ENCODE results near the gene KDM4C.

Gene KDM4C

DNA sequence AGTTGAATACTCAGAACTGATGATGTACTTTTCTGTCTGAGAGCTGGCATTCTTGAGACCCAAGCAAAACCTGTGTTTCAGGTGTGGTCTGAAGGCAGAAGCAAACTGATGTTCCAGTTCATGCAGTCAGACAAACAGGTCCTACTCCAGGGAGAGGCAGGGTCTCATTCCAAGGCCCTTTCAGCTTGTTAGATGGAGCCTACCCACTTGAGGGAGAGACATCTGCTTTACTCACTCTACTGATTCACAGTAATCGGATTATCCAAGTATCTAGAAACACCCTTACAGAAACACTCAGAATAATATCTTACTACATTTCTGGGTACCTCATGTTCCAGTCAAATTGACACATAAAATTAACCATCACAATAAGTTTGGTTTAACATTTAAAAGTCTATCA, 207.8 kb downstream of the KDM4C start:
- DNase-seq (ENCODE audit: low read depth in 2 of 2, low spot score in 1 of 2): no peak

DNA sequence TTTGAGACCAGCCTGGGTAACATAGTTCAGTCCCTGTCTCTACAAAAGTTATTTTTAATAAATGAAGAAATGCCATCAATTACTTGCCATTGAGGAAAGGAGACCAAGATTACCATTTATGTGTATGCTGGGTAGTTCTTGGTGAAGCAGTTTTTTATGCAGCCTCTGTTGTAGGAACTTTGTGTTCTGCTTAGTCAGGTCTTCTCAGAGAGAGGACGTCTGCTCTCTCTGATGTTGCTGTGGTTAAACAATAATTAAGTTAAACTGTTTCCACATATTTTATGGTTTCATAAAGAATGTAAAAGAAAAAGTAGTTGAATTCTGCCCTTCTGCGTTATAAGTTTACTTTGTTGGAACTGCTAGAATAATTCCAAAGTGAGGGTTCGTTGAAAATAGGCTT, 210.5 kb downstream of the KDM4C start:
- DNase-seq (ENCODE audit: low read depth in 2 of 2, low spot score in 1 of 2): no peak

DNA sequence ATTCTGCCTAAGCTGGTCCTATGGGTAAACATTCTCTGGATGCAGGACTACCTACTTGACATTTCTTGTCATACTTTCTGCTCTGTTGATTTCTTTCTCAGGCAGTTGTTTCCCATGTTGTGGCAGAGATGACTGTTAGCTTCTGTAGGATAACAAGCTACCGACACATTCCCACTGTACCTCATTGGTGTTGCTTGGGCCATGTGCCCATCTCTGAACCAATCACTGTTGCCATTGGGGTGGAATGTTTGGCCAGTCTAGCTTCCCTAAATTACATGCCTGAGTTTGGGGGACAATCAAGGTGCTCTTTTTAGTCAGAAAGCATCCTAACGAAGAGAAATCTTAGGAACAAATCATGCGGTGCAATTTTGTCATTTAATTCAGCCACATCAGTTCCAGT, 212.0 kb downstream of the KDM4C start:
- DNase-seq (ENCODE audit: low read depth in 2 of 2, low spot score in 1 of 2): no peak

GRCh38 chr9:6973089-6973488, 215.3 kb downstream of the KDM4C start:
- no peak for DNase-seq (ENCODE audit: low read depth in 2 of 2, low spot score in 1 of 2)

DNA sequence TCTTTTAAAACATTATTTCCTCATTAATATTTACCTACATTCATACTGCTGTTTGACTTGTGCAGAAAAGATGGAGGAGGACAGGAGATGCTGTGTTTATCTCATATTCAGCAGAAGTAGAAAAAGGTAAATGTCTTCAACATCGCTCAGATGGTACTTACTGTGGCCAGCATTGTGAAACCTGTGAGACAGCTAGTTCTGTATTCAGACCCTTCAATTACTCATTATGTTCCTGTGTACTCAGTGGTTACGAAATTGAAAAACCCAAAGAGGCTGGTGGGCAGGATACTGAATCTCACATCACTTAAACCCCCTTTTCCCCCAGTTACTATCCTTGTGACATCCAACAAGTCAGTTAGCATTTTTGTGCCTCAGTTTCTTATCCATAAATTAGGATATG, 216.0 kb downstream of the KDM4C start:
- no peak for DNase-seq (ENCODE audit: low read depth in 2 of 2, low spot score in 1 of 2)

- no peak for DNase-seq (ENCODE audit: low read depth in 2 of 2, low spot score in 1 of 2)
These were observed 217.4 kb downstream of the KDM4C start for GRCh38 chr9:6975198-6975597.

- DNase-seq (ENCODE audit: low read depth in 2 of 2, low spot score in 1 of 2): no peak
These were observed 220.0 kb downstream of the KDM4C start for GRCh38 chr9:6977761-6978160.

DNA sequence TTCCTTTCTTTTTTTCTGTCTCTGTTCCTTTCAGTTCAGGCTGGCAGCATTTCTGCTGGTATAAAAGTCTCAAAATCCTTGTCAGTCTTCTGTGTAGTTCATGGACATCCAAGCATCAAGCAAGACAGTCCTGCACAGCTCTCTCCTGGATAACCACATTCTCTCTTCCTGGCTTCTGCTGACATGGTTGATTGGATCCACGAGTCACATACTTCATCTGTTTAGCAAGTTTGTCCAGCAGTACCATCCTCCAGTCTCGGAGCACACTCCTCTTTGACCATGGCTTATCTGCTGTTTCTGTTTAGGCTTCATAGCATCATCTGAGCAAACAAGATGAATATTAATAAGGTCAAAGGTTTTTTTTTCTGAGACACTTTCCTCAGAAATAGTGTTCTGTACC, 220.8 kb downstream of the KDM4C start:
- no peak for DNase-seq (ENCODE audit: low read depth in 2 of 2, low spot score in 1 of 2)

GRCh38 chr9:6984941-6985578, 227.3 kb downstream of the KDM4C start:
- no peak for DNase-seq (ENCODE audit: low read depth in 2 of 2, low spot score in 1 of 2)

- DNase-seq (ENCODE audit: low read depth in 2 of 2, low spot score in 1 of 2): no peak
These were observed 228.5 kb downstream of the KDM4C start for GRCh38 chr9:6986141-6986815.

- no peak for DNase-seq (ENCODE audit: low read depth in 2 of 2, low spot score in 1 of 2)
These were observed 229.6 kb downstream of the KDM4C start for GRCh38 chr9:6987381-6987780.

DNA sequence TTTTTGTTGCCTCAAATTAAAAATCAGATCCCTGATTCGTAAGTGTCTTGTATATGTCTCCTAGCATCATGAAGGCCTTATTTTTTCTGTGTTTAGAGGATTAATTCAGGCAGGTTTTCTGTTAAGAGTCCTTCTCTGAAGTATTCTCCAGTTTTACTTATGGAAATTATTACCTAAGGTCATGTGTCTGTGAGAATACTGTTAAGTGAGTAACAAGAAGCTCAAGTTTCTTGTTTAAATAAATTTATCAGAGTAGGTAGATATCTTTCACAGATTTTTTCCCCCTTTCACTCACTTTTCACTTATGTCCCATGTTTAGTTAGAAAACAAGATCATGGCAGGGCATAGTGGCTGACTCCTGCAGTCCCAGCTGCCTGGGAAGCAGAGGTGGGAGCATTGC, 233.6 kb downstream of the KDM4C start:
- DNase-seq (ENCODE audit: low read depth in 2 of 2, low spot score in 1 of 2): no peak

GRCh38 chr9:6996061-6996854, 238.5 kb downstream of the KDM4C start:
- no peak for DNase-seq (ENCODE audit: low read depth in 2 of 2, low spot score in 1 of 2)

- no peak for DNase-seq (ENCODE audit: low read depth in 2 of 2, low spot score in 1 of 2)
These were observed 239.6 kb downstream of the KDM4C start for GRCh38 chr9:6997330-6997729.

DNA sequence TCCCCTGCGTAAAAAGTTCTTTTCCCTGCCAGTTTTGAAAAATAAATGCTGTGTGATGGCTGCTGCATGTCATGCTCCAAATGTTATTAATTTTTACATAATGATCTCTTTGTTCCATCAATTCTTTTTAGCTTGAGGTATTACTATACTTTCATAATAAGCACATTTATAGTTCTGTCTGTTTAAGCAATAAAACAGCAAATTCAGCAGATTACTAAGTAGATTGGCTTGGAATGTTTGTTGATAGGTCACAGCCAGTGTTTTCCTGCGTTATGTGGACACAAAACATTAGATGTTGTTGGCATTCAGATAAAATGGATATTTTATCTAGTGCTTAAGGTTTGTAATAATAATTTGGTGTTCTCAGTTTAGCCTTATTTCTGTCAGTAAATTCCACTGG, 242.0 kb downstream of the KDM4C start:
- no peak for DNase-seq (ENCODE audit: low read depth in 2 of 2, low spot score in 1 of 2)

GRCh38 chr9:7001571-7001970, 243.8 kb downstream of the KDM4C start:
- DNase-seq (ENCODE audit: low read depth in 2 of 2, low spot score in 1 of 2): no peak

- no peak for DNase-seq (ENCODE audit: low read depth in 2 of 2, low spot score in 1 of 2)
These were observed 246.1 kb downstream of the KDM4C start for GRCh38 chr9:7003861-7004260.

DNA sequence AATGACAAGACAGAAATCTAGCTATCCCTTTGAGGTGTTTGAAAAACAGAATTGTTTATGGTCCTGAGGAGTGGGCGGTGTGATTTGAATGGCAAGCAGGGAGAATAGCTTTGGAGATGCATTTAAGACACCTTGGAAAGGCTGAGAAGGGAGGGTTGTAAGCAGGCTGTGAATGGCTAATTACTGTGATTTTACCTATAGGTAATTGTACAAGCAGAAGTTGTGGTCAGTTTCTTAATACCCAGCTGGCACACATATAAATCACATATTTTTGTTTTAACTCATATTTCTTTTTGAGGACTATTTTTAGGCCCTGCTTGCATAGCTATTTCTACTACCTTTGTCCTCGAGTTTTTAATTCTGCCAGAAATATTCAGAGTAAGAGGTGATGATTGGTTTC, 248.6 kb downstream of the KDM4C start:
- no peak for DNase-seq (ENCODE audit: low read depth in 2 of 2, low spot score in 1 of 2)

DNA sequence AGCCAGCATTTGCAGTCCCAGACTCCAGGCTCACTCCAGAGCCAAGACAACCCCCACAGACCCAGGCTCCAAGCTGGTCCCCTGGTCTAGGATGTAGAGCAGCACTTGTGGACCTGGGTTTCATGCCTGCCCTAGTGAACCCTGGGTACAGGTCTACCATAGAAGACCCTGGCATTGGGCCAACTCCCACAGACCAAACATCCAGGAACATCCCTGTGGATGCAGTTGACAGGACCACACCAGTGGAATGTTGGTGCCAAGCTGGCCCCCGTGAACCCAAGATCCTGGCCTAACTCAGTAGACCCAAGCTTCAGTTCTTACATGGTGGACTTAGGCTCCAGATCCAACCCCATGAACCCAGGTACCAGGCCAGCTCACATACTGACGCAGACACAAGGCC, 250.6 kb downstream of the KDM4C start:
- no peak for DNase-seq (ENCODE audit: low read depth in 2 of 2, low spot score in 1 of 2)

DNA sequence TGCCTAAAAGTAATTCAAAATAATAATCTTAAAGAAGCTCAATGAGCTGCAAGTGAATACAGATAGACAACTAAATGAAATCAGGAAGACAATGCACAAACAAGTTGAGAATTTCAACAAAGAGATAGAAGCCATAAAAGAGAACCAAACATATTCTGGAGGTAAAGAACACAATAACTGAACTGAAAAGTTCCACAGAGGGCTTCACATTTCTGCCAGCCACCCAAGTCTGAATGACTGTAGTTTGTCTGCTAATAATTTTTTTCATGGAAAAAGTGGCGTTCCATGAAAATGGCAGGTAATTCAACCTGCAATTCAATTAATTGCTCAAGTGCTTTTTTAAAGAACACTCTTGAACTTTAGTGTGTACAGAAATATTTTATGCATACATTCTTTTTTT, 251.3 kb downstream of the KDM4C start:
- no peak for DNase-seq (ENCODE audit: low read depth in 2 of 2, low spot score in 1 of 2)

DNA sequence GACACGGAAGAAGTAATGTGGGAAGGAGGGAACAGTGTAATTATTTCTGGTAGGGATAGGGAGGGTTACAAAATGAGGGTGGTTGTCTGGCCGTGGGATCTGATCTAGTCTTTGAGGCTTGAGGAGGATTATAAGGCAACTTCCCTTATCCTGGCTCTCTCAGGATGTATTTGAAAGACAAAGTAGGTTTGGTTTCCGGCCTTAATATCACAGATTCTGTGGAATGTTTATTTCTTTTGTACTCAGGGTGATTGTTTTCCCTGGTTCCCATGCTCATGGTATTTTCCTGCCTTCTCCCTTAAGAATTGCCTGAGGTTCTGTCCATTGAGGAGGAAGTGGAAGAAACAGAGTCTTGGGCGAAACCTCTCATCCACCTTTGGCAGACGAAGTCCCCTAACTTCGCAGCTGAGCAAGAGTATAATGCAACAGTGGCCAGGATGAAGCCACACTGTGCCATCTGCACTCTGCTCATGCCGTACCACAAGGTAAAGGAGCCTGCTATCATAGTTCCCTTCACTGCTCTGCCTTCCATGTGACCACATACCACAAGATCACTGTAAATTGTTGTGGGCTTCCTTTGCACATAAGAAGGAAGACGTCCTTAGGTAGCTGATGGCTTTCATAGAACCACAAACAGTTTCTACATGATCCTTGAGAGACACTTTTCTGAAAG, 253.8 kb downstream of the KDM4C start:
- DNase-seq (ENCODE audit: low read depth in 2 of 2, low spot score in 1 of 2): no peak

DNA sequence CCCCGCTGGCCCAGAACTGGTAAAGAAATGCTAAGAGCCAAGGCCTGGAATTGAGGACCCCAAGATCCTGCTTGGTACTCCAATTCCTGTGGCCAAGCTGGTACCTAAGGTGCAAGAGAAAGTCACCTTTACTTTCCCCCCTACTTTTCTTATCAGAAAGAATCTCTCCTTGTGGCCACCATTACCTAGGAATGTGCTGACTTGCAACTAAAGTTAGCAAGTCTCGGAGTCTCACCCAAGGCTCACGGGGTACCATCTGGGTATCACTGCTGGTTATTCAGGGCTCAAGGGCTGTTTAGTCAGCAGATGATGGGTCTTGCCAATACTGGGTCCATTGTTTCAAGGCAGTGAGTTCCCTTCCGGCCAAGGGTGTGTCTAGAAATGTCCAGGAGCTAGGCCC, 270.2 kb downstream of the KDM4C start:
- no peak for DNase-seq (ENCODE audit: low read depth in 2 of 2, low spot score in 1 of 2)

All from stimulated activated CD8-positive, alpha-beta memory T cell treated with anti-CD3 and anti-CD28 coated beads, Interleukin-4, amount 100 ng/mL, for 1 hour (primary cell).